GM10266 (cell line): Measurements from ENCODE around the gene ZER1.

Experiments
- DNase-seq: peaks from one replicate; pipeline ENCODE4 v3.0.0; 2012; ENCODE audit errors: extremely low spot score
- TF ChIP-seq, protein P1 (sequence below): IDR thresholded peaks from 2 replicates; pipeline ENCODE4 v1.5.1; 2012; ENCODE audit warnings: mild to moderate bottlenecking, low read depth; ENCODE audit not compliant: control insufficient read depth, insufficient read depth; ENCODE audit errors: missing control alignments

Gene ZER1

DNA sequence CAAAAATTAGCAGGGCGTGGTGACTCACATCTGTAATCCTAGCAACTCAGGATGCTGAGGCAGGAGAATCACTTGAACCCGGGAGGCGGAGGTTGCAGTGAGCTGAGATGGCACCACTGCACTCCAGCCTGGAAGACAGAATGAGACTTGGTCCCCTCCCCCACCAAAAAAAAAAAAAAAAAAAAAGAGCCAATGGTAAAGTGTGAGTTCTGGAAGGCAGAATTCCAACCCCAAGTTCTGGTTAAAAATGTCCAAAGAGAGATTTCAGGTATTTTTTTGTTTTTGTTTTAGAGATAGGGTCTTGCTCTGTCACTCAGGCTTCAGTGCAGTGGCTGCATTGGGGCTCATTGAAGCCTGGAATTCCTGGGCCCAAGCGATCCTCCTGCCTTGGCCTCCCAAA, 84.3 kb downstream of the ZER1 start:
- TF ChIP-seq, protein P1, sequence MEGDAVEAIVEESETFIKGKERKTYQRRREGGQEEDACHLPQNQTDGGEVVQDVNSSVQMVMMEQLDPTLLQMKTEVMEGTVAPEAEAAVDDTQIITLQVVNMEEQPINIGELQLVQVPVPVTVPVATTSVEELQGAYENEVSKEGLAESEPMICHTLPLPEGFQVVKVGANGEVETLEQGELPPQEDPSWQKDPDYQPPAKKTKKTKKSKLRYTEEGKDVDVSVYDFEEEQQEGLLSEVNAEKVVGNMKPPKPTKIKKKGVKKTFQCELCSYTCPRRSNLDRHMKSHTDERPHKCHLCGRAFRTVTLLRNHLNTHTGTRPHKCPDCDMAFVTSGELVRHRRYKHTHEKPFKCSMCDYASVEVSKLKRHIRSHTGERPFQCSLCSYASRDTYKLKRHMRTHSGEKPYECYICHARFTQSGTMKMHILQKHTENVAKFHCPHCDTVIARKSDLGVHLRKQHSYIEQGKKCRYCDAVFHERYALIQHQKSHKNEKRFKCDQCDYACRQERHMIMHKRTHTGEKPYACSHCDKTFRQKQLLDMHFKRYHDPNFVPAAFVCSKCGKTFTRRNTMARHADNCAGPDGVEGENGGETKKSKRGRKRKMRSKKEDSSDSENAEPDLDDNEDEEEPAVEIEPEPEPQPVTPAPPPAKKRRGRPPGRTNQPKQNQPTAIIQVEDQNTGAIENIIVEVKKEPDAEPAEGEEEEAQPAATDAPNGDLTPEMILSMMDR = no peak
- no peak for DNase-seq

DNA sequence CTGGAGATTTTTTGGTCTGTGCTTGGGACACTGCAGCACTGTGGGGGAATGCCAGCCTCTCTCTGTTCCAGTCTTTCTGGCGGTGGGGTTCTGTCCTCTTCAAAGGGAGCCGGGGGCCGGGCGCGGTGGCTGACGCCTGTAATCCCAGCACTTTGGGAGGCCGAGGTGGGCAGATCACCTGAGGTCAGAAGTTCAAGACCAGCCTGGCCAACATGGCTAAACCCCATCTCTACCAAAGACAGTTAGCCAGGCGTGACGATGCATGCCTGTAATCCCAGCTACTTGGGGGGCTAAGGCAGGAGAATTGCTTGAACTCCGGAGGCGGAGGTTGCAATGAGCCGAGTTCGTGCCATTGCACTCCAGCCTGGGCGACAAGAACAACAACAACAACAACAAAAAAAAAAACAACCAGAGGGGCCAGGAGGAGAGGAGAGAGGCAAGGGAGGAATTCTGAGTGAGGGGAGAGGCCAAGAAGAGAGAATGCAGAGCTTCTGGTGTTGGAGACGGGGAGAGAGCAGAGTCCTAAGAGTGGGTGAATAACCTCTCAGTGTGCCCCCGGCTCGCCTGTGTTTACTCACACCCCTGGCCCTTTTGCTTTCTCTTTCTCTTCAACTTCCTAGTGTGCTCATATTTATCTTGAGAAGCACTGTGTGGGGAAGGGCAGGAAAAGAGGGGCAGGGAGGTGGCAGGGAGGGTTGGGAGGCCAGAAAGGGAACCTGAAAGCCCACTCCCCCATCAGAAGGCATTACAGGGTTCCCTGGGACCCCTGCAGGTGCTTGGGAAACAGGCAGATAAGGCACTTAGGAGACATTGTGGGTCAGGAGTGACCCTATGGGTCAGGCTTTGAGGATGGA, 85.9 kb downstream of the ZER1 start:
- TF ChIP-seq, protein P1 = no peak
- DNase-seq = peak; percentile 72

DNA sequence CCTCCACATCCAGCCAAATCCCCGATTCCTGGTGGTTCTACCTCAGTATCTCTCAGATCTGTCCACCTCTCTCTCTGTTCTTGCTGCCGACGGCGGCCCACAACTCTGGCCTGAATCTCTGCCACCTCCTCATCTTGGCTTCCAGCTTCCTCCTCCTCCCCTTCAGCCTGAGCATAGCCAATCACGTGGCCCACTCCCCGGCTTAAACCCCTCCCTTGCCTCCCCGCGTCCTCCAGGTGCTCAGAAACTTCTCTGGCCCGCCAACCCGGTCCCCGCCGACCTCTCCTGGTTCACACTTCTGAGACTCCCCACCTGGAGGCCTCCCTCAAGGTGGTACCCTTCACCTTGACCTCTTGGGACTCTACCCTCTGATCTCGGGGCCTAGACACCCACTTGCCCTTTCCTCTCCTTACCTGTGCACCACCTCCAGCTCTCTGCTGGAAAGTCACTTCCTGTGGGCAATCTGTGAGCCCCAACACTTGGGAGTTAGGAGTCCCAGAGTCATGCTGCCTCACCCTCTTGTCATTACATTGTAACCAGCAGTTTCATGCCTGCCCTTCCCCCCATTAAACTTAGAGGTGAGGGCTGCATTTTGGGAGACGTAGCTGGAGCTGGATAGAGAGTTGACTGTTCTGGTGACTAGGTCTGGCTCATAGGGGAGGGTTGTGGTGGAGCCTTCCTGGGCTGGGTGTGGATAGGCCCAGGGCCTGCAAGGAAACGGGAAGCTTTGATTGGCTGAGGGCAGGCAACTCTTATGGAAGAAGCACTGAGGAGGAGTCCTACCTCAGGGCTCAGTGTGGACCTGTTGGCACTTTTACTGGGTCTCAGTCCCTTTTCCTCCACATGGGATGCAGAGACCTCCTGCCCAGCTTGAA, 87.2 kb downstream of the ZER1 start:
- peak; percentile 87 for DNase-seq
- TF ChIP-seq, protein P1 = no peak

DNA sequence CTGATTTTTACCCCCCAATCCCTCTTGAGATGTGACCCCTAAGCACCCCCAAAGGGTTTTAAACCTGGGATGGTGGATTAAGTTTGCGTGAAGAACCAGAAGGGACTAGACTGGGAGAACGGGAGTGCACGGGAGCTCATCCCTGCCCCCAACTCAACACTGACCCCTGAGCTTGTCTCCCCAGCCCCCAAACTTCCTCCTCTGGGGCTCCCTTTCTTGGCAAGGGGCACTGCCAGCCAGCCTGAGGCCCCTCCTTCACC, 87.7 kb downstream of the ZER1 start:
- TF ChIP-seq, protein P1 = no peak
- no peak for DNase-seq

DNA sequence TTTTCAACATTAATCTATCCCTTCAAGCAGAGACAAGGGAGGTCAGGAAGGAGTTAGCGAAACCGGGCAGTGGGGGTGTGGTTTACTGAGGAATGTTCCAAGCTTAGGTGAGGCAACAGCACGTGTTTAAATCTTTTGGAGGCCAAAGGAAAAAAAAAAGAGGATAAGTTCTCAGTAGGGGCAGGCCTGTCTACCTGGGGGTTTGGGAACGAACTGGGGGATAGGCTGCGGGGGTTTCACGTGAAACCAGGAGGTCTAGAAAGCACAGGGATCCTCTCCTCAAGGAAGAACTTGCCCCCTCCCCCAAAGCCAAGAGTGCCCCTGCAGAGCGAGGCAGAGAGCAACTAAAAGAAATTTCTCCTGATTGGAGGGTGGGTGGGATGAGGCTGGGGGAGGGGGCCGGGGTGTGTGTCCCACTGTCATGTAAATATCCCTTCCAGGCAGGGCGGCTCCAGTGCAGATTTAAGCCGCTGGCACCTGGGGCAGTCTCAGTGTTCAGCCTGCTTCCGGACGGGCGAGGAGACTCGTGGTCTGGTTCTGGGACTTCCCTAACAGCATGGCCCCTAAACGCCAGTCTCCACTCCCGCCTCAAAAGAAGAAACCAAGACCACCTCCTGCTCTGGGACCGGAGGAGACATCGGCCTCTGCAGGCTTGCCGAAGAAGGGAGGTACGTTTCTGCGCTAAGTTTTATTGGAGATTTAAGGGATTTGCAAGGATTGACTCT, 88.2 kb downstream of the ZER1 start:
- TF ChIP-seq, protein P1 = no peak
- DNase-seq = peak; percentile 45
